SK-N-SH (cell line): Measurements from ENCODE around the gene L3MBTL2. TPM values are rescaled to one million over a fixed set of nuclear protein-coding genes. Genes with fewer than 3 reads are reported as not detected.

ENCODE experiments used
- CTCF ChIA-PET: fragments of 300-600, 350-600 bp; formaldehyde crosslinking; extraction: SDS; loops from one replicate; lab custom pipeline; 2021; lab: Yijun Ruan, JAX
- POLR2A ChIA-PET: fragments of 350-600 bp; sonication (Branson Sonifier 250); formaldehyde crosslinking; extraction: SDS; loops from one replicate; lab custom pipeline; 2020; ENCODE audit warnings: antibody characterized with exemption, inconsistent platforms; lab: Yijun Ruan, JAX
- DNase-seq: peaks from one replicate; pipeline ENCODE4 v3.0.0; 2012
- H2AFZ ChIP-seq: fragments of 200-600 bp; sonication (generic); 2 replicates; pipeline ENCODE4 v1.8.1; 2016; ENCODE audit warnings: antibody characterized with exemption, mild to moderate bottlenecking, low read depth
- H3F3A ChIP-seq: fragments of 200-600 bp; sonication (generic); replicated peaks from 2 replicates; pipeline ENCODE3; 2016; ENCODE audit warnings: antibody characterized with exemption, mild to moderate bottlenecking; ENCODE audit not compliant: insufficient read depth
- H3K27ac ChIP-seq, 2 experiments: fragments of 200-500 bp in 1 of 2; fragments of 200-600 bp in 1 of 2; sonication (Bioruptor generic) in 1 of 2; sonication (generic), shearing (Covaris generic) in 1 of 2; 2 replicates each; pipeline versions ENCODE4 v1.5.1 to v1.6.1; 2014 to 2016; ENCODE audit warnings: low read depth in 2 of 2, inconsistent platforms in 1 of 2, low read length in 1 of 2, mild to moderate bottlenecking in 1 of 2, mixed read lengths in 1 of 2
- H3K27me3 ChIP-seq: fragments of 200-600 bp; sonication (generic), shearing (Covaris generic); 2 replicates; pipeline ENCODE4 v1.6.1; 2016; ENCODE audit warnings: mixed run types; ENCODE audit not compliant: insufficient read depth
- H3K36me3 ChIP-seq, 2 experiments: fragments of 200-500 bp in 1 of 2; fragments of 200-600 bp in 1 of 2; sonication (Bioruptor generic) in 1 of 2; sonication (generic) in 1 of 2; replicated peaks in 1 of 2; 2 replicates each; pipeline versions ENCODE3 to v1.5.1; 2014 to 2016; ENCODE audit warnings: low read length in 1 of 2, mild to moderate bottlenecking in 1 of 2; ENCODE audit not compliant: insufficient read depth in 2 of 2, control insufficient read depth in 1 of 2
- H3K4me1 ChIP-seq, 2 experiments: fragments of 200-500 bp in 1 of 2; fragments of 200-600 bp in 1 of 2; sonication (Bioruptor generic) in 1 of 2; sonication (generic), shearing (Covaris generic) in 1 of 2; 2 replicates each; pipeline versions ENCODE4 v1.5.1 to v1.6.1; 2014 to 2016; ENCODE audit warnings: low read depth in 1 of 2, low read length in 1 of 2, mixed run types in 1 of 2; ENCODE audit not compliant: insufficient read depth in 2 of 2, control insufficient read depth in 1 of 2
- H3K4me2 ChIP-seq: fragments of 200-600 bp; sonication (generic), shearing (Covaris generic); 2 replicates; pipeline ENCODE4 v1.6.1; 2017; ENCODE audit warnings: mixed run types
- H3K4me3 ChIP-seq, 2 experiments: fragments of 200-500 bp in 1 of 2; fragments of 200-600 bp in 1 of 2; sonication (Bioruptor generic) in 1 of 2; sonication (generic), shearing (Covaris generic) in 1 of 2; 2 replicates each; pipeline versions ENCODE4 v1.5.1 to v1.8.1; 2014 to 2016; ENCODE audit warnings: low read depth in 2 of 2, inconsistent platforms in 1 of 2, low read length in 1 of 2, mild to moderate bottlenecking in 1 of 2, mixed read lengths in 1 of 2, moderate library complexity in 1 of 2
- H3K79me2 ChIP-seq: fragments of 200-600 bp; sonication (generic); 2 replicates; pipeline ENCODE4 v1.8.1; 2017; ENCODE audit warnings: mild to moderate bottlenecking; ENCODE audit not compliant: insufficient read depth
- H3K9ac ChIP-seq: fragments of 200-600 bp; sonication (generic); 2 replicates; pipeline ENCODE4 v1.6.1; 2017; ENCODE audit warnings: mixed run types
- H3K9me2 ChIP-seq: fragments of 200-600 bp; sonication (generic); 2 replicates; pipeline ENCODE4 v1.6.1; 2017; ENCODE audit warnings: mixed run types
- H3K9me3 ChIP-seq: fragments of 200-600 bp; sonication (generic); 2 replicates; pipeline ENCODE4 v1.6.1; 2017; ENCODE audit warnings: mixed run types, mild to moderate bottlenecking, moderate library complexity
- H4K20me1 ChIP-seq: fragments of 200-600 bp; sonication (generic); 2 replicates; pipeline ENCODE4 v1.6.1; 2017; ENCODE audit warnings: mild to moderate bottlenecking, mixed run types; ENCODE audit not compliant: insufficient read depth
- ELF1 ChIP-seq: IDR thresholded peaks from 2 replicates; pipeline ENCODE4 v1.4.0; 2012
- EP300 ChIP-seq, 2 experiments: IDR thresholded peaks; 2 replicates each; pipeline versions ENCODE4 v1.4.0 to v1.6.1; 2012; ENCODE audit warnings: borderline replicate concordance in 1 of 2, low read depth in 1 of 2, low read length in 1 of 2
- FOXJ3 ChIP-seq: sonication (generic); formaldehyde crosslinking; IDR thresholded peaks from 2 replicates; pipeline ENCODE4 v1.5.1; 2020; ENCODE audit warnings: mild to moderate bottlenecking, missing genetic modification reagents
- GABPA ChIP-seq: IDR thresholded peaks from 2 replicates; pipeline ENCODE4 v1.4.0; 2012; ENCODE audit warnings: low read depth, mild to moderate bottlenecking
- MAX ChIP-seq: IDR thresholded peaks from 2 replicates; pipeline ENCODE4 v1.4.0; 2012; ENCODE audit warnings: low read depth
- MXI1 ChIP-seq: IDR thresholded peaks from 2 replicates; pipeline ENCODE4 v1.6.1; 2012; ENCODE audit warnings: mild to moderate bottlenecking, low read depth, low read length, improper control_type of control experiment
- NRF1 ChIP-seq: IDR thresholded peaks from 2 replicates; pipeline ENCODE4 v1.6.1; 2012; ENCODE audit warnings: low read depth, mild to moderate bottlenecking, low read length
- RCOR1 ChIP-seq: fragments of 150-350 bp; IDR thresholded peaks from 2 replicates; pipeline ENCODE4 v1.6.1; 2017; ENCODE audit warnings: antibody characterized with exemption, low read length
- RFX5 ChIP-seq: IDR thresholded peaks from 2 replicates; pipeline ENCODE4 v1.6.1; 2012; ENCODE audit warnings: mild to moderate bottlenecking, improper control_type of control experiment, low read length
- WGBS: methylation state at CpG from one replicate; pipeline ENCODE4 v1.1.6; 2017; ENCODE audit warnings: low lambda C conversion rate; 5-methylcytosine and 5-hydroxymethylcytosine counted together
- polyA plus RNA-seq, 3 experiments: library from polyadenylated mRNA; depleted of rRNA; stranded (reverse); fragments of >200 nt; gene quantifications; 2 replicates each; pipeline ENCODE4 v1.2.3, GENCODE V29; 2012
- TF ChIP-seq, protein P1 (sequence below): fragments of 200-600 bp; sonication (generic); IDR thresholded peaks from 2 replicates; pipeline ENCODE4 v1.6.1; 2017; ENCODE audit warnings: antibody characterized with exemption, mild to moderate bottlenecking, moderate library complexity
- TF ChIP-seq, protein P2 (sequence below): fragments of 150-350 bp; IDR thresholded peaks from 2 replicates; pipeline ENCODE4 v1.6.1; 2017; ENCODE audit warnings: antibody characterized with exemption, low read length, low read depth, borderline replicate concordance
- TF ChIP-seq, protein P3 (sequence below): IDR thresholded peaks from 2 replicates; pipeline ENCODE4 v1.4.0; 2012; ENCODE audit warnings: low read depth, borderline replicate concordance

L3MBTL2 gene
- polyA plus RNA-seq, 1 of the 3 experiments (the other 2 are of a cell fraction), result 13.3 TPM

- no peaks in the 10 kb centered on the region for H3F3A ChIP-seq
- POLR2A ChIA-PET, result no interaction called here
- no peaks in the 10 kb centered on the region for H3K9me2 ChIP-seq
- CTCF ChIA-PET, result interaction anchor here (1.0 kb wide), 1 partner anchor 11 kb away, joined by 3 read pairs; no protein-coding TSS in a partner anchor
- no peaks in the 10 kb centered on the region for H3K9me3 ChIP-seq
- no peak overlapping the region for H3K9ac ChIP-seq
- no peaks in the 10 kb centered on the region for H3K79me2 ChIP-seq
- no peak overlapping the region for H3K4me3 ChIP-seq
- no peak overlapping the region for H3K4me2 ChIP-seq
- H3K4me1 ChIP-seq, result no peaks in the 10 kb centered on the region; a peak in 1 of 4 replicates
- H3K27me3 ChIP-seq, result no peaks in the 10 kb centered on the region
- H3K27ac ChIP-seq, result no peak overlapping the region
- no peak overlapping the region for H2AFZ ChIP-seq
- DNase-seq, result no peak
- TF ChIP-seq FOXJ3 (CRISPR knock-in tag) (no peak), GABPA (no peak), RCOR1 (no peak), ELF1 (no peak), RFX5 (no peak), MXI1 (no peak), EP300 (IDR thresholded peaks at IDR 0.05; ENCODE audit: borderline replicate concordance in 1 of 2, low read depth in 1 of 2, low read length in 1 of 2) (no peak), MAX (no peak), NRF1 (no peak)
- TF ChIP-seq, protein P1, sequence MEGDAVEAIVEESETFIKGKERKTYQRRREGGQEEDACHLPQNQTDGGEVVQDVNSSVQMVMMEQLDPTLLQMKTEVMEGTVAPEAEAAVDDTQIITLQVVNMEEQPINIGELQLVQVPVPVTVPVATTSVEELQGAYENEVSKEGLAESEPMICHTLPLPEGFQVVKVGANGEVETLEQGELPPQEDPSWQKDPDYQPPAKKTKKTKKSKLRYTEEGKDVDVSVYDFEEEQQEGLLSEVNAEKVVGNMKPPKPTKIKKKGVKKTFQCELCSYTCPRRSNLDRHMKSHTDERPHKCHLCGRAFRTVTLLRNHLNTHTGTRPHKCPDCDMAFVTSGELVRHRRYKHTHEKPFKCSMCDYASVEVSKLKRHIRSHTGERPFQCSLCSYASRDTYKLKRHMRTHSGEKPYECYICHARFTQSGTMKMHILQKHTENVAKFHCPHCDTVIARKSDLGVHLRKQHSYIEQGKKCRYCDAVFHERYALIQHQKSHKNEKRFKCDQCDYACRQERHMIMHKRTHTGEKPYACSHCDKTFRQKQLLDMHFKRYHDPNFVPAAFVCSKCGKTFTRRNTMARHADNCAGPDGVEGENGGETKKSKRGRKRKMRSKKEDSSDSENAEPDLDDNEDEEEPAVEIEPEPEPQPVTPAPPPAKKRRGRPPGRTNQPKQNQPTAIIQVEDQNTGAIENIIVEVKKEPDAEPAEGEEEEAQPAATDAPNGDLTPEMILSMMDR, result no peak
- TF ChIP-seq, protein P2, sequence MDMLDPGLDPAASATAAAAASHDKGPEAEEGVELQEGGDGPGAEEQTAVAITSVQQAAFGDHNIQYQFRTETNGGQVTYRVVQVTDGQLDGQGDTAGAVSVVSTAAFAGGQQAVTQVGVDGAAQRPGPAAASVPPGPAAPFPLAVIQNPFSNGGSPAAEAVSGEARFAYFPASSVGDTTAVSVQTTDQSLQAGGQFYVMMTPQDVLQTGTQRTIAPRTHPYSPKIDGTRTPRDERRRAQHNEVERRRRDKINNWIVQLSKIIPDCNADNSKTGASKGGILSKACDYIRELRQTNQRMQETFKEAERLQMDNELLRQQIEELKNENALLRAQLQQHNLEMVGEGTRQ, result no peak
- TF ChIP-seq, protein P3, sequence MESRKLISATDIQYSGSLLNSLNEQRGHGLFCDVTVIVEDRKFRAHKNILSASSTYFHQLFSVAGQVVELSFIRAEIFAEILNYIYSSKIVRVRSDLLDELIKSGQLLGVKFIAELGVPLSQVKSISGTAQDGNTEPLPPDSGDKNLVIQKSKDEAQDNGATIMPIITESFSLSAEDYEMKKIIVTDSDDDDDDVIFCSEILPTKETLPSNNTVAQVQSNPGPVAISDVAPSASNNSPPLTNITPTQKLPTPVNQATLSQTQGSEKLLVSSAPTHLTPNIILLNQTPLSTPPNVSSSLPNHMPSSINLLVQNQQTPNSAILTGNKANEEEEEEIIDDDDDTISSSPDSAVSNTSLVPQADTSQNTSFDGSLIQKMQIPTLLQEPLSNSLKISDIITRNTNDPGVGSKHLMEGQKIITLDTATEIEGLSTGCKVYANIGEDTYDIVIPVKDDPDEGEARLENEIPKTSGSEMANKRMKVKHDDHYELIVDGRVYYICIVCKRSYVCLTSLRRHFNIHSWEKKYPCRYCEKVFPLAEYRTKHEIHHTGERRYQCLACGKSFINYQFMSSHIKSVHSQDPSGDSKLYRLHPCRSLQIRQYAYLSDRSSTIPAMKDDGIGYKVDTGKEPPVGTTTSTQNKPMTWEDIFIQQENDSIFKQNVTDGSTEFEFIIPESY, result no peak
- no peaks in the 10 kb centered on the region for H4K20me1 ChIP-seq
- H3K36me3 ChIP-seq, result no peaks in the 10 kb centered on the region
- 91% methylated on average over 7 of the region's 32 CpGs for WGBS
Measured at GRCh38 chr22:41238570-41239442, 33.7 kb downstream of the L3MBTL2 start.
